Right lobe of liver (tissue), 4 donors: ENCODE data around the gene PPOX.

Source experiments
- CTCF ChIP-seq, 4 donors: fragments of 200-600 bp in 3 of 4; fragments of 450-650 bp in 1 of 4; IDR thresholded peaks; one replicate each; pipeline versions ENCODE4 v1.5.1 to v1.8.0; 2016 to 2022; ENCODE audit warnings: antibody characterized with exemption in 4 of 4, mild to moderate bottlenecking in 2 of 4
- POLR2A ChIP-seq: fragments of 450-650 bp; IDR thresholded peaks from one replicate; pipeline ENCODE4 v1.6.1; 2017; ENCODE audit warnings: antibody characterized with exemption, mild to moderate bottlenecking
- donor health status: DM: no; HTN: no; CAD: no.
- donor health status: DM: no; HTN: no; CAD: no.
- donor health status: DM: no; HTN: yes; CAD: no.

GRCh38 chr1:161190962-161191521 lies 24.8 kb downstream of the PPOX start:
- TF ChIP-seq CTCF (IDR thresholded peaks at IDR 0.05) (no peak), POLR2A (no peak)
